Kidney epithelial cell (primary cell): Measurements from ENCODE around the gene LCOR. TPM values are rescaled to one million over a fixed set of nuclear protein-coding genes. Genes with fewer than 3 reads are reported as not detected.

ENCODE experiments used
- DNase-seq: peaks from one replicate; pipeline ENCODE4 v3.0.0-alpha.2; 2010; ENCODE audit warnings: low read depth
- H3K27me3 ChIP-seq: 2 replicates; pipeline ENCODE4 v1.6.0; 2011; ENCODE audit warnings: low read length; ENCODE audit not compliant: control insufficient read depth, insufficient read depth
- H3K36me3 ChIP-seq: 2 replicates; pipeline ENCODE4 v1.5.1; 2011; ENCODE audit warnings: low read length; ENCODE audit not compliant: control insufficient read depth, insufficient read depth
- H3K4me3 ChIP-seq: 2 replicates; pipeline ENCODE4 v1.5.1; 2011; ENCODE audit warnings: low read depth, mild to moderate bottlenecking, control low read depth, low read length
- total RNA-seq: library from RNA; depleted of rRNA; stranded (reverse); fragments of >200 nt; gene quantifications from 2 replicates; pipeline ENCODE4 v1.2.3, GENCODE V29; 2015
- TF ChIP-seq, protein P1 (sequence below): IDR thresholded peaks from 2 replicates; pipeline ENCODE4 v1.5.1; 2011; ENCODE audit warnings: mild to moderate bottlenecking, moderate library complexity, low read length, control low read depth, inconsistent platforms; ENCODE audit not compliant: insufficient read depth, poor library complexity, severe bottlenecking

Gene LCOR
- total RNA-seq, 1 donor from 2014 or later, result 29.8 TPM

- TF ChIP-seq, protein P1, sequence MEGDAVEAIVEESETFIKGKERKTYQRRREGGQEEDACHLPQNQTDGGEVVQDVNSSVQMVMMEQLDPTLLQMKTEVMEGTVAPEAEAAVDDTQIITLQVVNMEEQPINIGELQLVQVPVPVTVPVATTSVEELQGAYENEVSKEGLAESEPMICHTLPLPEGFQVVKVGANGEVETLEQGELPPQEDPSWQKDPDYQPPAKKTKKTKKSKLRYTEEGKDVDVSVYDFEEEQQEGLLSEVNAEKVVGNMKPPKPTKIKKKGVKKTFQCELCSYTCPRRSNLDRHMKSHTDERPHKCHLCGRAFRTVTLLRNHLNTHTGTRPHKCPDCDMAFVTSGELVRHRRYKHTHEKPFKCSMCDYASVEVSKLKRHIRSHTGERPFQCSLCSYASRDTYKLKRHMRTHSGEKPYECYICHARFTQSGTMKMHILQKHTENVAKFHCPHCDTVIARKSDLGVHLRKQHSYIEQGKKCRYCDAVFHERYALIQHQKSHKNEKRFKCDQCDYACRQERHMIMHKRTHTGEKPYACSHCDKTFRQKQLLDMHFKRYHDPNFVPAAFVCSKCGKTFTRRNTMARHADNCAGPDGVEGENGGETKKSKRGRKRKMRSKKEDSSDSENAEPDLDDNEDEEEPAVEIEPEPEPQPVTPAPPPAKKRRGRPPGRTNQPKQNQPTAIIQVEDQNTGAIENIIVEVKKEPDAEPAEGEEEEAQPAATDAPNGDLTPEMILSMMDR, result no peak
- DNase-seq, result no peak
- no peaks in the 10 kb centered on the region for H3K36me3 ChIP-seq
- H3K4me3 ChIP-seq, result no peak overlapping the region
- H3K27me3 ChIP-seq, result no peaks in the 10 kb centered on the region
These were observed 155.2 kb downstream of the LCOR start for GRCh38 chr10:96987141-96987841.

DNA sequence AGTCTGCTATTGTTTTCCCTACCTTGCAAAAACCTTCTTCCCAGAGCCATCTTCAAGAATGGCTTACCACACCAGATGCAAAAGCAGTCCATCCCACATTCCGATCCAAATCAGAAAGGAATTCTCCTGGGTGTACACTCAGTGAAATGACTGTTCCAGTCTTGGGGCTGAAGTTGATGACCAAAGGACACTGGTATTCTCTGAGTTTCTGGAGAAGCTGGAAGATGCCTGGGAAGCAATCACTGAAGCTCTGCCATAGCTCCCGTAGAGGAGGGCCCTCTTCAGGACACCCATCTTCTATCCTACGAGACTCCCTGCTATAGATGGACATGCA, 155.7 kb downstream of the LCOR start:
- Histone ChIP-seq H3K4me3 (no peak overlapping the region), H3K36me3 (no peaks in the 10 kb centered on the region), H3K27me3 (no peaks in the 10 kb centered on the region)
- no peak for DNase-seq
- TF ChIP-seq, protein P1, result no peak

GRCh38 chr10:96988426-96988825, 156.3 kb downstream of the LCOR start:
- H3K36me3 ChIP-seq, result no peaks in the 10 kb centered on the region

GRCh38 chr10:96991313-96991841, 159.3 kb downstream of the LCOR start:
- DNase-seq, result peak; percentile 61
- H3K27me3 ChIP-seq, result no peaks in the 10 kb centered on the region
- H3K36me3 ChIP-seq, result no peaks in the 10 kb centered on the region
- TF ChIP-seq, protein P1, result no peak
- no peak overlapping the region for H3K4me3 ChIP-seq

More at GRCh38 chr10:96988426-96988825, 156.3 kb downstream of the LCOR start:
- DNase-seq, result peak; percentile 62
- Histone ChIP-seq H3K4me3 (no peak overlapping the region), H3K27me3 (no peaks in the 10 kb centered on the region)
- TF ChIP-seq, protein P1, result no peak

- TF ChIP-seq, protein P1, result no peak
- H3K4me3 ChIP-seq, result no peak overlapping the region
- H3K36me3 ChIP-seq, result no peaks in the 10 kb centered on the region
- H3K27me3 ChIP-seq, result no peaks in the 10 kb centered on the region
- no peak for DNase-seq
These were observed 160.6 kb downstream of the LCOR start for GRCh38 chr10:96992721-96993120.

GRCh38 chr10:96995851-96996250, 163.8 kb downstream of the LCOR start:
- TF ChIP-seq, protein P1, result no peak
- H3K36me3 ChIP-seq, result no peaks in the 10 kb centered on the region
- no peak for DNase-seq

More at GRCh38 chr10:96995851-96996250, 163.8 kb downstream of the LCOR start:
- H3K27me3 ChIP-seq, result no peaks in the 10 kb centered on the region
- H3K4me3 ChIP-seq, result no peak overlapping the region
